NCI-H460 (cell line): Measurements from ENCODE around the gene CMTM8. TPM values are rescaled to one million over a fixed set of nuclear protein-coding genes. Genes with fewer than 3 reads are reported as not detected.
A peak's percentile ranks its signal among the peaks of the same experiment; 100 is the strongest.
"Not testable (repeated sequence)": the region's sequence is repeated elsewhere in the genome, so short reads cannot be mapped to it uniquely, and the experiment has no call there.

Experiments used
- DNase-seq: peaks from one replicate; pipeline ENCODE4 v3.0.0-alpha.2; 2016; ENCODE audit warnings: low read depth; ENCODE audit errors: extremely low read depth
- total RNA-seq: library from RNA; depleted of rRNA; stranded (reverse); fragments of >200 nt; shearing (Covaris generic); gene quantifications from 2 replicates; pipeline ENCODE4 v1.2.3, GENCODE V29; 2014

CMTM8 gene
- total RNA-seq, 1 experiment from 2014 or later, result 4.9 TPM

DNA sequence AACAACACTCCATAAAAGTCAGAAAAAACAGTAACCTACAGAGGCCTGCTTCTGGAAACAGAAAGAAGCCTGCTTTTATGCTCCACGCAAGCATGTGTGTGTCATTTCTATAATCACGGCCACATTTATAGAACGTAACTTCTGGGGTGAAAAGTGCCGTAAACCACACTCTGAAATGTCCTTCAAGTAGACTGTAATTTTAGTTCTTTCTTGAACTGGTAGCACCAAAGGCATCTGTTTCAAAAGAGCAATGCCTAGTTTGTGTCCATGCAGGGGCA lies 133.7 kb downstream of the CMTM8 start:
- no peak for DNase-seq

DNA sequence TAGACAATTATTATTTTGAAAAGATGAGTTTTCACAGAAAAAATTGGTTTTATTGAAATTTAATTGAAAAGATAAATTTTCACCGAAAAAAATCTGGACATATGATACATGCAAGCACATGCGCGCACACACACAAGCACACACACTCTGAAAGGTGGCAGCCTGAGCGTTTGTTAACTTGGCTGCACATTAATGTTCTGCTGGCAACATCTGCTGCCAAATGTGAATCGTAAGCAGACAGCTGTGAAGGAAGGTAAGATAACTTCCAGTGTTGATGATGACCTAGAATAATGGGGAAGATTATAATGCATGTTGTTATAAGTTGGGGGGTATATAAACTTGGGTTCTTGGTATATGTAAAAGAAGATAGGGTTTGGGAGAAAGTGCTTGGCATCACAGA lies 134.8 kb downstream of the CMTM8 start:
- no peak for DNase-seq

- no peak for DNase-seq
Measured at GRCh38 chr3:32373844-32374243, 135.4 kb downstream of the CMTM8 start.

DNA sequence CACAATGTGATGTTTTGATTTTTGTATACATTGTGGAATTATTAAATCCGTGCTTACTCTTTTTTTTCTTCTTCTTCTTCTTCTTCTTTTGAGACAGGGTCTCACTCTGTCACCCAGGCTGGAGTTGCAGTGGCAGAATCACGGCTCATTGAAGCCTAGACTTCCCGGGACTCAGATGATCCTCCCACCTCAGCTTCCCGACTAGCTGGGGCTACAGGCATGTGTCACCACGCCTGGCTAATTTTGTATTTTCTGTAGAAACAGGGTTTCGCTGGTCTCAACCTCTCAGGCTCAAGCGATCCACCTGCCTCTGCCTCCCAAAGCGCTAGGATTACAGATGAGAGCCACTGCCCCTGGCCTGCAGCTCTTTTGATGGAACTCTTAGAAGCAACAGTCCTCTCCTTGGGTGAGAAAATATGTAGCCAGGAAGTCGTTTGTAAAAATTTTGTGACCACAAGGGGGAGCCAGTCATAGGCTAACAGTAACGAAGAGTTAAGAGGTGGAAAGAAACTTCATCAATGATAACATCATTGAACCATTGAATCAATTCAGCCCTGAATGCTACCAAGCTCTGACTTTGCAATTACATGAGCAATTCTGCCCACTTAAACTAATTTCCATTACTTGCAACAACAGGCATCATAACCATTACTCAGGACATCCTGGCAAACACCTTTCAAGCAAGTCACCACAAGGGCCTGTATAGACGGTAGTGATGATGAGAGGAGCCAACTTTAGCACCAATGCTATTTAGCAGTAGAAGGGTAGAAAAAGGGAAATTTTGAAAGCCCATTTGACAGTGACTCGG lies 136.5 kb downstream of the CMTM8 start:
- peak; percentile 54 for DNase-seq

DNA sequence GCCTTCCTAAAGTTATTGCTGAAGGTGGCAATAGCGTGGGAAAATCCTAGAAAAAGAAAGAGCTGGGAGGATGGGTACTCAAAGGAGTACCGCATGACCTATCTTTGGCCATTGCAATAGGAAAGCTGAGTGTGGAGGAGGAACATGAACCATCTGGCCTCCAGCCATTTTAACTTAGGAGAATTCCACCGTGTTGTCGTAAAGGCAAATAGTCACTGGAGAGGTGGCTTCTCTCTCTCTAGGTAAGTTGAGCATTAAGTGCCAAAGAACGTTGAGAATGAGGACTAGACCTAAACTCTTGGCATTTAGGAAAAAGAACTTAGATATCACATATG lies 137.1 kb downstream of the CMTM8 start:
- no peak for DNase-seq

DNA sequence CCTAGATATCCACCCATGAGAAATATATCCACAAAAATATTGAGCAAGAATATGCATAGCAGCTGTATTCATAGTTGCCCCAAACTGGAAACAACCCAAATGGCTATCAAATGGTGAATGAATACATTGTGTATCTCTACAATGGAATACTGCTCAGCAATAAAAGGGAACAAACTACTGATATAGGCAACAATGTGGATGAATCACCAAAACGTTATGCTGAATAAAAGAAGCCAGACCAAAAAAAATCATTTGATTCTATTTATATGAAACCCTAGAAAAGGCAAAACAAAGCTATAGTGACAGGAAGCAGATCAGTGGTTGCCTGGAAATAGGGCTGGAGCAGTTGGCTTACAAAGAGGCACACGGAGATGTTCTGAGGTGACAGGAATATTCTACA lies 137.6 kb downstream of the CMTM8 start:
- DNase-seq, result no peak

GRCh38 chr3:32379831-32380500 lies 141.5 kb downstream of the CMTM8 start:
- no peak for DNase-seq

DNA sequence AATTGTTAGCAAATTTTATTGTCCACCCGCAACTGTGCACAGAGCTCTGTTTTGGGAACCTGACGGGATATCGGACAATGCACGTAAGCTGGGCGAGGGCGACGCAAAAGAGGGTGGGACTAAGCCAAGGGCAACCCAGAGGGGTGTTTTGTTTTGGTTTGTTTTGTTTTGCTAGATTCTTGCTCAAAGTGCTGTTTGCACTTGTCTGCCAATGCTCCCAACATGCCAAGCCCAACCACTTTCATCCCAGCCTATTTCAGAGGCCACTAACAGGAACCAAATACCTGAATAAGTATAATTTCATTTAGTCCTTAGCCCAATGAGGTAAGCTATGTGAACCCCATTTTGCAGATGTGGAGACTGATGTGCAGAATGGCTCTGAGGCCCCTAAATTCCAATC lies 143.4 kb downstream of the CMTM8 start:
- DNase-seq, result no peak

- no peak for DNase-seq
Measured at GRCh38 chr3:32383136-32383711, 144.7 kb downstream of the CMTM8 start.

GRCh38 chr3:32384938-32385337 lies 146.5 kb downstream of the CMTM8 start:
- DNase-seq, result no peak

DNA sequence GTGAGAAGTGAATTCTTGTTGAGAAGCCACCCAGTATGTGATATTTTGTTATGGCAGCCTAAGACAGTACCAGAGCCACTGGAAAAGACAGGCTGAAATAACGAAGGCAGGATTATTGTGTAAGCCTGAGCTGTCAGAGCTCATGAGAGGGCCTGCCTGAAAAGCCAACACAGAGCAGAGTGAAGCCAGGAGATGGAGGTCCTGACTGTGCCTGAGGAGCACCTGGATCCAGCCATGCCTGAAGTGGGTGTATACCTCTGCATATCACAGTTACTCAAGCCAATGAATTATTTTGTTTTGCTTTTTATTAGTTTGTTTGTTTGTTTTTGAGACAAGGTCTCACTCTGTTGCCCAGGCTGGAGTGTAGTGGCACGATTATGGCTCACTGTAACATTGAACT lies 149.0 kb downstream of the CMTM8 start:
- no peak for DNase-seq

DNA sequence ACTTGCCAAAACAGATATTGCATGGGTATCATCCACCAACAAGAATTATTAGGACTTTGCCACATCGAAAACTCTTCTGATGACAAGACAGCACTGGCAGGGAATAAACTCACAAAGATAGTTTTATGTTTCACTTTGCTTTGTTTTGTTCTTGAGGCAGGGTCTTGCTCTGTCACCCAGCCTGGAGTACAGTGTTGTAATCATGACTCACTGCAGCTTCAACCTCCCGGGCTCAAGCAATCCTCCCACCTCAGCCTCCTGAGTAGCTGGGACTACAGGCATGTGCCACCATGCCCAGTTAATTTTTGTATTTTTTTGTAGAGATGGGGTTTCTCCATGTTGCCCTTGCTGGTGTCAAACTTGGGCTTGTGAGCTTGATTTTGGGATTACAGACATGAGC lies 151.1 kb downstream of the CMTM8 start:
- not testable (repeated sequence) for DNase-seq

- DNase-seq, result peak; percentile 48
Measured at GRCh38 chr3:32391643-32392535, 153.4 kb downstream of the CMTM8 start, which contains the start of gene CMTM7. Gene CMTM7 (plus strand): TSS chr3:32391853. CDS start chr3:32391907, 54 bp downstream.

DNA sequence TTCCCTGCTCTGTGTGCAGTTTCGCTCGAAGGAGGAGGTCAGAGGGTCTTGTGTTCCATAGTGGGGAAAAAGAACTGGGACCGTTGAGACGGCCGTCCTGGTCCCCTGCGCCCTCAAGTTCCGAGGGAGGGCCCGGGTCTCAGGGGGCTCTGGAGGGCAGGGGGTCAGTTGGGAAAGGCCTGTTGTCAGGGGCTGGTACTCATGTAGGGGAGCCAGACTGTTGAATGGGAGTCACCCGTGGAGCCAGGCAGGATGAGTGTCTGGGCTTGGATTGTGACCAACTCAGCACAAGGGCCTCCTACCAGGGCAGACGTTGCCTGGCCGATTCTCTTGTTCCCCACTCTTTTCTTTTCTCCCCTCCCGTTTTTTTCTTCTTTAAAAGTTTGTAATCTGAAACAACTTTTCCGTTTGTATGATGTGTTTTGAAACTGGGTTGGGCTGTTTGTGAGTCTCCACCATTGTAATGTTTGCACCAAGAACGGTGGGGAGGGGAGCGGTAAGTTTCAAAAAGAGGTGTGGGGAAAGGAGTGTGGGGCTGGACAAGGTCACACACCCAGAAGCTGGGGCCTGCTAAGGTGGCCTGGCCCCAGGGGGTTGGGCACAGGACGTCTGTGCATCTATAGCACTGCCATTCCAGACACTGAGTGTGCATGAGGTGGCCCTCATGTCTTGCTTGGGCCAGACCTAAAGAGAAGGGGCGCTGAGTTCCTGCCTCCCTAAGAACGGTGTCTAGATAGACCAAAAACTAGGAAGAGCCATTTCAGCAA lies 154.2 kb downstream of the CMTM8 start:
- DNase-seq, result no peak

GRCh38 chr3:32395496-32395895 lies 157.0 kb downstream of the CMTM8 start:
- DNase-seq, result no peak

GRCh38 chr3:32397941-32398340 lies 159.5 kb downstream of the CMTM8 start:
- DNase-seq, result no peak

DNA sequence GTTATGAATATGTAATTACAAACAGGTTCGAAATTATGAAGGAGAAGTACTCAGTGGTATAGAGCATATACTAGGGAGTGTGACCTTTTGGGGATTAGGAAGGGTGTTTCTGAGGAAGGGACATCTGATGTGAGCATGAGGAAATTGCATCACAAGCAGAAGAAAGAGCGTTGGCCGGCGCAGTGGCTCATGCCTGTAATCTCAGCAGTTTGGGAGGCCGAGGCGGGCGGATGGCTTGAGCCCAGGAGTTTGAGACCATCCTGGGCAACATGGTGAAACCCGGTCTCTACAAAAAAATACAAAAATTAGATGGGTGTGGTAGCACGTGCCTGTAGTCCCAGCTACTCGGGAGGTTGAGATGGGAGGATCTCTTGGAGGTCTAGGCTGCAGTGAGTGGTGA lies 160.1 kb downstream of the CMTM8 start:
- DNase-seq, result no peak

GRCh38 chr3:32399030-32399620 lies 160.6 kb downstream of the CMTM8 start:
- peak; percentile 51 for DNase-seq

GRCh38 chr3:32401126-32401525 lies 162.6 kb downstream of the CMTM8 start:
- DNase-seq, result no peak

DNA sequence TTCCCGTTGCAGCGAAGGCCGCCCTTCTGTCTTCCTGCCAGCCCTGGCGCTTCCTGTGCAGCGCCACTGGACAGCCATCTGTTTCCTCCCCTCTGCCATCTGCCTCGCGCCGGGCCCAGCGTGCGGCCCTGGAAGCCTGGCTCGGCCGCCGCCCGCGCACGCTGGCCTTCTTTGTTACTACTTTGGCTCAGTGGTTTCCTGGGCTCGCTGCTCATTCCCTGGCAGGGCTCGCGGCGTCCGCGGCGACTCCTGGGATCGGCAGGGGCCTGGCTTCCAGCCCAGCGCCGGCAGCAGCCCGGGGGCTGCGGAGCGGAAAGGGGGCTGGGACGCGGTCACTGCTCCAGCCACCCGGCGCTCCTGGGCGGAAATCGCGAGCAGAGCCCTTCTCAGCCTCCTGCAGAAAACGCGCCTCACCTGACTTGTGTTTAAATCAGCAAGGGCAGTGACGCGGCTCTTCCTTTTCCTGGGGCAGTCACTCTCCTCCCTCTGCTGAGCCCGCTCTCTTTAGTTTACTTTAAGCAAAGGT lies 163.1 kb downstream of the CMTM8 start:
- peak; percentile 14 for DNase-seq
